GM21529 (cell line): ENCODE measurements around the gene SNRPD1.
"Not testable (repeated sequence)": the region's sequence is repeated elsewhere in the genome, so short reads cannot be mapped to it uniquely, and the experiment has no call there.

ENCODE experiments used
- ATAC-seq: cut with Tn5 transposase; IDR thresholded peaks from one replicate; pipeline ENCODE4 v1.9.1; 2021; ENCODE audit not compliant: unreplicated experiment

SNRPD1 gene

DNA sequence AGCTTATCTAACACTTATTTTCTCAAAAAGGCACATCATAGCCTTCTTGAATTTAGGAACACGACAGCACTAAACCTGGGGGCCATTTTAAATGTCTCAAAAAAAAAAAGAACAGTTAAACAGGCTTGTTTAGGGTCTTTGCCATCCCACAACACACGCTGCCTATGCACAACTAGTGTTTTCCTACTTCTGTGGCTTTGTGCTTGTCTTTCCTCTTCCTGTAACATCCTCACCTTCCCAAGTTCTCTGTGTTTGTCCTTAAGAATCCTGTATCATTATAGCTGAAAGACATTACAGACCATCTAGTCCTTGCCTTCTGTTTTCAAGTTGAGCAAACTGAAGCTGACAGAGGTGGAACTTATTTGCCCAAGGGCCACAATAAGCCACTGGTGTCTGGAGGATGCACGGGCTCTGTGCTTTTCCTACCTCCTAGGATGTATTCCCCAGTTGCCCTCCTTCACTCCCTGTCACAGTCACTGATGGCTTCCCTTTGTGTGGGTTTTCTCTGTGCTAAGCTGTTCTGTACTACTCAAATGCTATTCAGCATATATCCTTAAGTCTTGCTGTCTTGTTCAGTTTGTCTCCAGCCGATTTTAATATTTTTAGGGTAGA lies 22.6 kb downstream of the SNRPD1 start:
- ATAC-seq: no peak

- no peak for ATAC-seq
Observed at GRCh38 chr18:21636769-21637168, 24.7 kb downstream of the SNRPD1 start.

- no peak for ATAC-seq
Observed at GRCh38 chr18:21638822-21639221, 26.7 kb downstream of the SNRPD1 start.

DNA sequence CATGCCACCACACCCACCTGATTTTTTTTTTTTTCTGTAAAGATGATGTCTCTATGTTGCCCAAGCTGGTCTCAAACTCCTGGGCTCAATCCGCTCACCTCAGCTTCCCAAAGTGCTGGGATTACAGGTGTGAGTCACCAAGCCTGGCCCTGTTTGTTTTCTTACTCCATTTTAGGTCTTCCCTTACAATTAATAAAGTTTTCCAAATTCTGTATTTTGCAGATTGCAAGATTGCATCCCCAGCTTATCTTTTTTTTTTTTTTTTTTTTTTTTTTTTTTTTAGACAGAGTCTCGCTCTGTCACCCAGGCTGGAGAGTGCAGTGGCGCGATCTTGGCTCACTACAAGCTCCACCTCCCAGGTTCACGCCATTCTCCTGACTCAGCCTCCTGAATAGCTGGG lies 28.3 kb downstream of the SNRPD1 start:
- not testable (repeated sequence) for ATAC-seq

GRCh38 chr18:21650311-21650710 lies 38.2 kb downstream of the SNRPD1 start:
- ATAC-seq: no peak

DNA sequence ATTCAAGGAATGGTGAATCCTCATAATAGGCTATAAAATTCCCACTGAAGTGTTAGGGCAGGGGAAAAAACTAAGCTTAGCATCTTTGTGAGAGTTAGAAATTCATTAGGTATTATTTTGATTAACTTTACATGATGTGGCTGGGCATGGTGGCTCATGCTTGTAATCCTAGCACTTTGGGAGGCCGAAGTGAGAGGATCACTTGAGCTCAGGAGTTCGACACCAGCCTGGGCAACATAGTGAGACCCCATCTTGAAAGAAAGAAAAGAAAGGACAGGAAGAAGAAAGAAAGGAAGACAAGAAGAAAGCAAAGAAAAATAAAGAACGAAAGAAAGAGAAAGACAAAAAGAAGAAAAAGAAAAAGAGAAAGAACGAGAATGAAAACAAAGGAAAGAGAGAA lies 40.0 kb downstream of the SNRPD1 start:
- ATAC-seq: no peak

DNA sequence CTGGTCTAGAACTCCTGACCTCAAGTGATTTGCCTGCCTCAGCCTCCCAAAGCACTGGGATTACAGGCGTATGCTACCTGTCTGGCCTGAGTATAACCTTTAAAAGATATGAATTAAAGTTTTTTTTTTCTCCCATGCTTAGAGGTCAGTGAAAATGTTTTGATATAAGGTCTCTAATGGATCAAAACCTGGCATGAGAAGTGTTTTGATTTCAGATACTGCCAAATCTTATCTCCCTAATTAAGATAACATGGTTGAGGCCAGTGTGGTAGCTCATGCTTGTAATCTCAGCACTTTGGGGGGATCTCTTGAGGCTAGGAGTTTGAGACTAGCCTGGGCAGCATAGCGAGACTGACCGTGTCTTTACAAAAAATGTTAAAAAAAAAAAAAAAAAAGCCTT lies 41.2 kb downstream of the SNRPD1 start:
- ATAC-seq: no peak

GRCh38 chr18:21656402-21656801 lies 44.3 kb downstream of the SNRPD1 start:
- ATAC-seq: no peak

DNA sequence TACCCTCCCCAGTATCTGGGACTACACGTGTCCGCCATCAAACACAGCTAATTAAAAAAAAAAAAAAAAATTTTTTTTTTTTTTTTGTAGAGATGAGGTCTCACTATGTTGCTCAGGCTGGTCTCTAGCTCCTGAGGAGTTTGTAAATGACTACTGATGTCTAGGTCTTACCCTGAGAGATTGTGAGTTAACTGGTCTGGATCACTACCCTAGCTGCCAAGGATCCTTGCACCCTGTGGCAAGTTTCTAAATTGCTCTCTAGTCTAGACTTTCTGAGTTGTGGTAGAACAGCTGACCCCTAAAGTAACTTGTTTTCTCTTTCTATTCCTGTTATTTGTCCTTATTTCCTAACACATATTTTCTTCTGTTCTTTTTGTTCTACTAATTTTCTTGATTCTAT lies 48.0 kb downstream of the SNRPD1 start:
- ATAC-seq: no peak

GRCh38 chr18:21662581-21662980 lies 50.5 kb downstream of the SNRPD1 start:
- no peak for ATAC-seq

GRCh38 chr18:21663578-21663977 lies 51.5 kb downstream of the SNRPD1 start:
- ATAC-seq: no peak

DNA sequence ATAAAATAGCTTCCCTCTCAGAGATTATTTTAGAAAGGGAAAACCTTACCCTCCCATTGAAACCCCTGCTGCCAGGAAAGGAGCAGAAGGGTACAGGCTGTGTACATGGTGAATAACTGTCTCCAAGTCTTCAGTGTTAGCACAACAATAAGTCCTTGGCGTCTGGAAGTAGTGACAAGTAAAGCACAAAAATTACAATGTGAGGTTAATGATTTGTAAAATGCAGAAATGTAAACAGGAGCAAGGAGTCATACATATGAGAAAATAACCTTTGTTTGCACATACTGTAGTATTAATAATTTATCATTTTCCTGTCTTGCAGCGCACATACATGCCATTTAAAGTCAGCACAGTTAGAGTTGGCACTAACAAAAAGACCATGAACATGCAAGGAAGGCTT lies 52.0 kb downstream of the SNRPD1 start:
- no peak for ATAC-seq

GRCh38 chr18:21669736-21670285 lies 57.7 kb downstream of the SNRPD1 start:
- ATAC-seq: no peak

- no peak for ATAC-seq
Observed at GRCh38 chr18:21672521-21673267, 60.6 kb downstream of the SNRPD1 start.

DNA sequence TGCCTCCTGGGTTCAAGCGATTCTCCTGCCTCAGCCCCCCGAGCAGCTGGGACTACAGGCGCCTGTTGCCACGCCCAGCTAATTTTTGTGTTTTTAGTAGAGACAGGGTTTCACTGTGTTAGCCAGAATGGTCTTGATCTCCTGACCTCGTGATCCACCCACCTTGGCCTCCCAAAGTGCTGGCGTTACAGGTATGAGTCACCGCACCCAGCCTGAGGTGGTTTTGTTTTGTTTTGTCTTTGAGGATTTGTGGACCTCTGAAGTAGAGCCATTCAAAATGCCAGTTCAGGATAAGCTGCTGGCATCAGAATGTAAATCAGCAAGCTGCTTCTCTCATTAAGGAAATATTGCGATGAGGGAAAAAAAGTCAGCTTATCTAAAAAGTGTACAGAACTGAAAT lies 63.2 kb downstream of the SNRPD1 start:
- ATAC-seq: not testable (repeated sequence)

DNA sequence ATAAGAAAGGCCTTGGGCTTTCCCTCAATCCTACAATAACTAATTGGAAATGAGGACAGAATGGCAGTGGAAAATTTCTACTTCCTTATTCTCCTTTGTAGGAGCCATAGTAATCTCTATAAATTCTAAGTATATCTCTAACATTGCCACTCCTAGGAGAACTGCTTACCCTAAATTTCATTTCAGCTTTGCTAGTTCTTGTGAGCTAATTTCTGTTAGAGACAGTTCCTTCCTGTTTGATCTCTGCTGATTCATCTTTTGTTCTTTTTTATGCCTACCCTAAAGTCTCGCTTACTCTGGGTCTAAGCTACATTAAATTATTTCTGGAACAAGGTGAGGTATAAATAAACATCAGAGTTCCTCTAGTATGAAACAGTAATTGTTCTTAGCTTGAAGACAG lies 66.7 kb downstream of the SNRPD1 start:
- ATAC-seq: no peak

- no peak for ATAC-seq
Observed at GRCh38 chr18:21680161-21680560, 68.0 kb downstream of the SNRPD1 start.

DNA sequence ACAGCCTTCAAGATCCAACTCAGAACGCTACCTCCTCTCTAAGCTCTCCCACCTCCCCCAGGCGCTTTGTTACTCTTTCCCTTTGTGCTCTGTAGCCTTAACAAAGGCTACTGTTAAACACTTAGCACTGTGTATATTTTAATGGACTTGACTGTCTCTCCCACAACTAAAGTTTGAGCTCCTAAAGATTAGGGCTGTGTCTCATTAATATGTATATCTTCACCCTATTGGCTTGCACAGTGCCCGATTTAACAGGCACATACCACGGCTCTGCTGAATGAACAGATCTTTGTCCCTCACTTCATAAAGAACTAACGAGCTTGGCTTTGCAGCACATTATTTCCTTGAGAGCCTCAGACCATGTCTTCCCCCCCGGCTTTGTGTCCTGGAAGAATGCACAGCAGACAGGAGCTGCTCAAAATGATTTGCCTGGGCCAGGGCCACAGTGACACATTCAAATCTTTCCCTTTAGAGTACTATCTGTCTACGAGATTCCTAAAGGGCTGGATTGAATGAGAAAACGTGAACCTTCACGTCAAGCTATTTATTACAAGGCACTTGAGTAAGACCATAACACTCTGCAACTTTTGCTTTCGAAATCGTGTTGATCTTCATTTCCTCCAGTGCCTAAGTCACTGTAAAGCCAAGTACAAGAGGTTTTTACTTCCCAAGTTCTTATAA lies 70.4 kb downstream of the SNRPD1 start:
- ATAC-seq: peak; percentile 35
